IPS-18a (cell line): ENCODE data around the gene FCN2.
"Not testable (repeated sequence)": the region's sequence is repeated elsewhere in the genome, so short reads cannot be mapped to it uniquely, and the experiment has no call there.

Experiments
- H3K27ac ChIP-seq: one replicate; pipeline ENCODE4 v1.5.1; 2013; ENCODE audit warnings: low read length
- H3K27me3 ChIP-seq: one replicate; pipeline ENCODE4 v1.6.1; 2013; ENCODE audit warnings: mild to moderate bottlenecking, low read length; ENCODE audit not compliant: control insufficient read depth, insufficient read depth
- H3K36me3 ChIP-seq: one replicate; pipeline ENCODE4 v1.6.1; 2013; ENCODE audit warnings: low read depth, low read length; ENCODE audit not compliant: control insufficient read depth
- H3K4me1 ChIP-seq: one replicate; pipeline ENCODE4 v1.6.1; 2013; ENCODE audit warnings: low read depth, low read length; ENCODE audit not compliant: control insufficient read depth
- H3K4me3 ChIP-seq: one replicate; pipeline ENCODE4 v1.5.1; 2013; ENCODE audit warnings: low read length
- H3K9ac ChIP-seq: one replicate; pipeline ENCODE4 v1.6.1; 2013; ENCODE audit warnings: mild to moderate bottlenecking, low read length, moderate library complexity
- H3K9me3 ChIP-seq: one replicate; pipeline ENCODE4 v1.6.1; 2013; ENCODE audit warnings: low read depth, low read length; ENCODE audit not compliant: control insufficient read depth

FCN2 gene

DNA sequence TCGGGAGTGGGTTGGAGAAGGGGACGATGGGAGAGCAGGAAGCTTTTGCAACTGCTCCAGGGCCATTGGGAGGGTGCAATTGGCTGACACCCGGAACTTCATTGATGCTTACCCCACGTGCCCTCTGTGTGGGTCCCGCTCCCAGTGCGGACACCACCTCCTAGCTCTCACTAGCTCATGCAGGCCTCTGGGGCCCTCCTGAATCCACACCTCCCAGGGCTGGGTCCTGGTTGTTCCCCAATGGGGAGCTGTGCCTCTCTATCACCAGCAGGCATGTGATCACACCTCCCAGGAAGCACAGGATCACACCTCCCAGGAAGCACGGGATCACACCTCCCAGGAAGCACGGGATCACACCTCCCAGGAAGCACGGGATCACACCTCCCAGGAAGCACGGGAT, 32.1 kb upstream of the FCN2 start:
- H3K9ac ChIP-seq: no peak overlapping the region
- H3K4me3 ChIP-seq: no peak overlapping the region
- no peaks in the 10 kb centered on the region for H3K27me3 ChIP-seq
- no peaks in the 10 kb centered on the region for H3K36me3 ChIP-seq
- no peaks in the 10 kb centered on the region for H3K4me1 ChIP-seq
- no peak overlapping the region for H3K27ac ChIP-seq
- H3K9me3 ChIP-seq: no peaks in the 10 kb centered on the region

DNA sequence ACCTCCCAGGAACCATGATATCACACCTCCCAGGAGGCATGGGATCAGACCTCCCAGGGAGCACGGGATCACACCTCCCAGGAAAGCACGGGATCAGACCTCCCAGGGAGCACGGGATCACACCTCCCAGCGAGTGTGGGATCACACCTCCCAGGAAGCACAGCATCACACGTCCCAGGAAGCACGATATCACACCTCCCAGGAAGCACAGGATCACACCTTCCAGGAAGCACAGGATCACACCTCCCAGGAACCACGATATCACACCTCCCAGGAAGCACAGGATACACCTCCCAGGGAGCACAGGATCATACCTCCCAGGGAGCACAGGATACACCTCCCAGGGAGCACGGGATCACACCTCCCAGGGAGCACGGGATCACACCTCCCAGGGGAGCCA, 30.0 kb upstream of the FCN2 start:
- no peaks in the 10 kb centered on the region for H3K27me3 ChIP-seq
- no peaks in the 10 kb centered on the region for H3K36me3 ChIP-seq
- H3K4me3 ChIP-seq: no peak overlapping the region
- H3K4me1 ChIP-seq: no peaks in the 10 kb centered on the region
- H3K27ac ChIP-seq: no peak overlapping the region
- H3K9ac ChIP-seq: no peak overlapping the region
- no peaks in the 10 kb centered on the region for H3K9me3 ChIP-seq

- Histone ChIP-seq H3K4me1 (no peaks in the 10 kb centered on the region), H3K9me3 (no peaks in the 10 kb centered on the region), H3K27ac (no peak overlapping the region)
Observed at GRCh38 chr9:134851020-134851419, 29.6 kb upstream of the FCN2 start.

DNA sequence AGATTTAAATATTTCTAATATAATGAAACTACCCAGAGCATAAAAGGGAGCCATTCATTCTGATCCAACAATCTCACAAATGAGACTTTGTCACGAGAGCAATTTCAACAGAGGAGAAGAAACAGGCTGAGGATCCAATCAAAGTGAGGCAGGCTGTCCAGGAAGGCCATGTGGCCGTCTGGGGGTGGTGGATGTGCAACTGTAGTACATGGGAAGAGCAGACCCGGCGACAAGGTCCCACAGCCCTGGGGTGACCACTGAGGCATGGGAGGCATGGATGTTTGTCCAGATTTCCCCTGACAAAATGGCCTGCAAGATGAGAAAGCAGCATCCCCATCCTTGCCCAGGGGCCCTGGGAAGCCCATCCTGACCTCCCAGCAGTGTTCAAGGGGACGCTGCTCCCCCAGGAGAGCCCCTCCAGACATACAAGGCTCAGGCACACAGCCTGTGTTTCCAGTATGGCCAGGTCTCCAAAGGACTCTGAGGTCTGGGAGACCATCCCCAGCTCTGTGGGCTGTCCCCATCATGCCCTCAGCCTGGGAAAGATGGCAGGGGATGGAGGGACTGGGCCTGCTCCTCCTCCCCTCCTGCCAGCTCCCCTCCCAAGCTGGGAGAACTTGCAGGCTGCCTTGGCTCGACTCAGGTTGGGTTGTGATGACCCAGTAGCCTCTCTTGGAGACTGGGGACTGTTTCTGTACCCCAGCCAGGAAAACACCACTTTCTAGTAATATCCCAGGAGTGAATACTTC, 27.5 kb upstream of the FCN2 start:
- Histone ChIP-seq H3K4me3 (no peak overlapping the region), H3K9ac (no peak overlapping the region), H3K36me3 (no peaks in the 10 kb centered on the region), H3K4me1 (no peaks in the 10 kb centered on the region), H3K27me3 (no peaks in the 10 kb centered on the region), H3K27ac (no peak overlapping the region), H3K9me3 (no peaks in the 10 kb centered on the region)

More at GRCh38 chr9:134851020-134851419, 29.6 kb upstream of the FCN2 start:
- no peak overlapping the region for H3K9ac ChIP-seq
- no peaks in the 10 kb centered on the region for H3K27me3 ChIP-seq
- no peaks in the 10 kb centered on the region for H3K36me3 ChIP-seq
- H3K4me3 ChIP-seq: no peak overlapping the region

GRCh38 chr9:134853893-134854292, 26.7 kb upstream of the FCN2 start:
- H3K27ac ChIP-seq: no peak overlapping the region
- no peak overlapping the region for H3K4me3 ChIP-seq
- H3K27me3 ChIP-seq: no peaks in the 10 kb centered on the region
- H3K9ac ChIP-seq: no peak overlapping the region
- H3K9me3 ChIP-seq: no peaks in the 10 kb centered on the region
- H3K4me1 ChIP-seq: no peaks in the 10 kb centered on the region
- no peaks in the 10 kb centered on the region for H3K36me3 ChIP-seq

DNA sequence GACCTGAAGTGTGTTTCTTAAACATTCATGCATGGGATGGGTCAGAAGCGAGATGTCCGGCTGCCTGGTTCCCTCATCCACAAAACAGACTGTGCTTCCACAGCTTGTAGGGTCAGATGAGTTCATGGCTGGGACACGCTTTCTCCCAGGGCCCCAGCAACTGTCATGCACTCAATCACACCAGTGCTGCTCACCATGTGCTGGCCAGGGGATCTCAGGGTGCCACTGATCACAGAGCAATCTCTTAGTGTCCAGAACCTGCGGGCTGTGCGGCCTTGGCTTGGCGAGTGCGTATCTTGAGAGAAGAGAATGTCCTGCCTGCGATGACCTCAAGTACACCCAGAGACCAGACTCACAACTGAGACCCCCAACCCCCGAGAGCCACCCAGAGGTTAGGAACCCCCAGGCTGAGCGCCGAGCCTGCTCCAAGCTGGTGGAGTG, 26.0 kb upstream of the FCN2 start:
- H3K9ac ChIP-seq: no peak overlapping the region
- H3K4me1 ChIP-seq: no peaks in the 10 kb centered on the region
- H3K27me3 ChIP-seq: no peaks in the 10 kb centered on the region
- H3K27ac ChIP-seq: no peak overlapping the region
- H3K36me3 ChIP-seq: no peaks in the 10 kb centered on the region
- no peaks in the 10 kb centered on the region for H3K9me3 ChIP-seq
- H3K4me3 ChIP-seq: no peak overlapping the region

DNA sequence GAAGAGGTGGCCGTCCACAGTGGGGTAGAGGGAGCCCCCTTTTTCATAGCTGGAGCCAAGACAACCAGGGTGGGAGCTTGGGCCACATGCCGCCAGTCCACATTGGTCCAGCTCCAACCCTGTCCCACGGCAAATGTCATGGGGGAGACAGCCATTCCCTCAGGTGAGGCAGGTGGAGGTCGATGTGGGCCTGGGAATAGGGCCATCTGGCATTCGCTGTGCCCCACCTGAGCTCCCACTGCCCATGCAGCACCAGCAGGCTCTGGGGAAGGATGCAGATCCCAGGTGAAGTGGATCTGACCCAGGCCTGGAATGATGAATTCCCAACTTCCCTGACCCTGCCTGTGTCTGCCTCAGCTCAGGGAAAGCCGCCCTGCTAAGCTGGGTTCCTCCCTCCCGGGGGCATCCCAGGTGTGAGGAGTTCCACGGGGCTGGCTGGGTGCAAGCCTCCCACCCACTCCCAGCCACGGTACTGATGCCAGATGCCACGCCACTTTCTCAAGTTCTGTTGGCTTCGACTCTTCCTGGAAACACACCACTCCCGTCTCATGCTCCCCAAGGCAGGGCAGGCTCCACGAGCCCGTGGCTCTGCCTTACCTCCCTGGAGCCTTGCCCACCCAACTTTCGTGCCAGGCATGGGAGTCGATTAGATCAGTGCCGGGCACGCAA, 25.2 kb upstream of the FCN2 start:
- no peaks in the 10 kb centered on the region for H3K4me1 ChIP-seq
- H3K36me3 ChIP-seq: no peaks in the 10 kb centered on the region
- no peak overlapping the region for H3K4me3 ChIP-seq
- no peak overlapping the region for H3K9ac ChIP-seq
- H3K27me3 ChIP-seq: no peaks in the 10 kb centered on the region
- no peaks in the 10 kb centered on the region for H3K9me3 ChIP-seq
- H3K27ac ChIP-seq: no peak overlapping the region

- H3K9me3 ChIP-seq: no peaks in the 10 kb centered on the region
- no peaks in the 10 kb centered on the region for H3K4me1 ChIP-seq
- no peaks in the 10 kb centered on the region for H3K27me3 ChIP-seq
- H3K27ac ChIP-seq: no peak overlapping the region
- no peak overlapping the region for H3K4me3 ChIP-seq
- no peak overlapping the region for H3K9ac ChIP-seq
- no peaks in the 10 kb centered on the region for H3K36me3 ChIP-seq
Observed at GRCh38 chr9:134855900-134856377, 24.7 kb upstream of the FCN2 start.

- not testable (repeated sequence) for H3K9ac ChIP-seq, H3K9me3 ChIP-seq, H3K36me3 ChIP-seq, H3K4me1 ChIP-seq, H3K4me3 ChIP-seq, H3K27ac ChIP-seq, H3K27me3 ChIP-seq
Observed at GRCh38 chr9:134857451-134857850, 23.2 kb upstream of the FCN2 start.

DNA sequence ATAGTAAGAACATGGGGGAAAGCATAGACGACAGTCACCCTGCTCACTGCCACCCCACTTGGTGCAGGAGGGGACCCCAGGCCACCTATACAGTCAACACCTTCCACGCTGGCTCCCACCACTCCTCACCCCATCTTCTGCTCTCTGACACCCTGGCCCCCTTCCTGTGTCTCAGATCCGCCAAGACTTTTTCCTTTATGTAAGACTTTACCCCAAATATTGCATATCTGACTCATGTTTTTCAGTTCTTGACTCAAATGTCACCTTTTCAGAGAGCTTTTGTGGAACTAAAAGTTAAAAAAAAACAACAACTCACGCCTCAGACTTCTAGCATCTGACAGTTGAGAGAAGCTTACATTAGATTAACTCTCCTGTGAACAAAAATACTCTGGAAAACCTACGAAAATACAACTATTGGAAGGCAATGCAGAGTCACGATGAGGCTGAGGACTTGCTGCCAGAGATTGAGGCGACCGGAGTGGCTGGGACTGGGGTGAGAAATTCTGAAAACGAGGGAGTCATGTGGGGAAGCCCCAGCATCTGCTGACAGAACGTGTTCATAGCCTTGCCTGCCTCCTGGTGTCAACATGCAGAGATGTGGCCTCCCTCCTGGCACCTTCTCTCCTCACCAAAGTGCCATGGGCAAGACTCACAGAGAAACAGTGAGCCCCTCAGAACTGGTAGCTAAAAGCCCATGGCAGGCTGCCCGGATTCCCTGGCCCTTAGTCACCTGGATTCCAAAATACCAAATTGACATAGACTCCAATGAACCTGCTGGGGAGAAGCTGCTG, 22.4 kb upstream of the FCN2 start:
- no peak overlapping the region for H3K9ac ChIP-seq
- H3K36me3 ChIP-seq: no peaks in the 10 kb centered on the region
- H3K27me3 ChIP-seq: no peaks in the 10 kb centered on the region
- H3K9me3 ChIP-seq: no peaks in the 10 kb centered on the region
- no peak overlapping the region for H3K4me3 ChIP-seq
- H3K27ac ChIP-seq: no peak overlapping the region
- no peaks in the 10 kb centered on the region for H3K4me1 ChIP-seq

DNA sequence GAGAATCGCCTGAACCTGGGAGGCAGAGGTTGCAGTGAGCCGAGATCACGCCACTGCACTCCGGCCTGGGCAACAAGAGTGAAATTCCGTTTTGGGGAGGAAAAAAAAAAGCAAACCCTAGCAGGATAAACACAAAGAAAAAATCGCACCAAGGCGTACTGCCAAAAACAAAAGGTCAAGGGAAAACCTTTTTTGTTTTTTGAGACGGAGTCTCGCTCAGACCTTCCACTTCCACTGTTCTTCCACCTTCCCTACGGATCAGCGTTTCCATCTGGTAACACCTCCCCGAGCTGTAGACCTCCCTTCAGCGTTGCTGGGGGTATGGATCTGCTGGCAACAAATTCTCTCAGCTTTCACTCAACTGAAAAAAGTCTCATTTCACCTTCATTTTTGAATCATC, 20.1 kb upstream of the FCN2 start:
- Histone ChIP-seq H3K36me3 (no peaks in the 10 kb centered on the region), H3K27me3 (no peaks in the 10 kb centered on the region), H3K27ac (no peak overlapping the region), H3K9ac (no peak overlapping the region), H3K4me3 (no peak overlapping the region), H3K9me3 (no peaks in the 10 kb centered on the region), H3K4me1 (no peaks in the 10 kb centered on the region)
